GM10266 (cell line): Measurements from ENCODE around the gene KIAA1217.

ENCODE experiments used
- DNase-seq: peaks from one replicate; pipeline ENCODE4 v3.0.0; 2012; ENCODE audit errors: extremely low spot score
- CTCF ChIP-seq: IDR thresholded peaks from 2 replicates; pipeline ENCODE4 v1.5.1; 2012; ENCODE audit warnings: mild to moderate bottlenecking, low read depth; ENCODE audit not compliant: control insufficient read depth, insufficient read depth; ENCODE audit errors: missing control alignments

KIAA1217 gene

GRCh38 chr10:24357344-24358004 is 148.5 kb downstream of the KIAA1217 start:
- TF ChIP-seq CTCF: no peak
- DNase-seq: no peak

GRCh38 chr10:24358022-24358421 is 149.1 kb downstream of the KIAA1217 start:
- TF ChIP-seq CTCF: no peak

GRCh38 chr10:24360282-24361127 is 151.6 kb downstream of the KIAA1217 start:
- DNase-seq: peak; percentile 29
- peak; percentile 73 for TF ChIP-seq CTCF

More at GRCh38 chr10:24358022-24358421, 149.1 kb downstream of the KIAA1217 start:
- no peak for DNase-seq

GRCh38 chr10:24363070-24363469 is 154.1 kb downstream of the KIAA1217 start:
- no peak for DNase-seq

GRCh38 chr10:24367688-24368087 is 158.8 kb downstream of the KIAA1217 start:
- no peak for TF ChIP-seq CTCF
- DNase-seq: no peak

More at GRCh38 chr10:24363070-24363469, 154.1 kb downstream of the KIAA1217 start:
- no peak for TF ChIP-seq CTCF

GRCh38 chr10:24370877-24371276 is 161.9 kb downstream of the KIAA1217 start:
- DNase-seq: no peak
- no peak for TF ChIP-seq CTCF

GRCh38 chr10:24371396-24371795 is 162.5 kb downstream of the KIAA1217 start:
- TF ChIP-seq CTCF: no peak
- no peak for DNase-seq
